ENCODE measurements around the gene SCG5.

DNA sequence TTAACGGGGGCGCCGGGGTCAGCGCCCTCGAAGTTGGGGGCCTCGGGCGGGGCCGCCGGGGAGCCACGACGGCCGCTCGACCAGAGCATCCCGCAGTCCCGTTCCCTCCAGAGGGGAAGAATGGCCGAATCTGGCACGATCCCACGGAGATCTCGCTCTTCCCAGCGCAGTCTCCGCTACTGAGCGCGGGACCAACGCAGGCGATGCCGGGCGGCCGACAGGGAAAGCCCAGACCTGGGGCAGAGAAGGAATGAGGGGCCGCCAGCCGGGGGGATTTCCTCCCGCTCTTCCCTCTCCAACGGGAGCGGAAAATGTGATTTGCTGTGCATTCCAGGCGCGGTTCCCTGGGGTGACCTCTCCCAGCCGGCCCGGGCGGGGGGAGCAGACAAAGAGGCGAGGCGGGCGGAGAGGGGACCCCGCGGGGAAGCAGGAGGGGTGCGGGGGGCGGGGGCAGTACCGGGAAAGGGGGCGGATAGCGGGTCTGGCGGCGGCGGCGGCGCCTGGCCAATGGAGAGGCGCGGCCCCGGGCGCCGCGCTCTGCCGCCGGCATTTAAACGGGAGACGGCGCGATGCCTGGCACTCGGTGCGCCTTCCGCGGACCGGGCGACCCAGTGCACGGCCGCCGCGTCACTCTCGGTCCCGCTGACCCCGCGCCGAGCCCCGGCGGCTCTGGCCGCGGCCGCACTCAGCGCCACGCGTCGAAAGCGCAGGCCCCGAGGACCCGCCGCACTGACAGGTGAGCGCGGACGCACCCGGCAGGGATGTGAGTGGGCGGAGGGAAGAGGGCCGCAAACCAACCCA is 76.1 kb downstream of the SCG5 start, which contains the start of gene GREM1:
- TF ChIP-seq, protein P1, sequence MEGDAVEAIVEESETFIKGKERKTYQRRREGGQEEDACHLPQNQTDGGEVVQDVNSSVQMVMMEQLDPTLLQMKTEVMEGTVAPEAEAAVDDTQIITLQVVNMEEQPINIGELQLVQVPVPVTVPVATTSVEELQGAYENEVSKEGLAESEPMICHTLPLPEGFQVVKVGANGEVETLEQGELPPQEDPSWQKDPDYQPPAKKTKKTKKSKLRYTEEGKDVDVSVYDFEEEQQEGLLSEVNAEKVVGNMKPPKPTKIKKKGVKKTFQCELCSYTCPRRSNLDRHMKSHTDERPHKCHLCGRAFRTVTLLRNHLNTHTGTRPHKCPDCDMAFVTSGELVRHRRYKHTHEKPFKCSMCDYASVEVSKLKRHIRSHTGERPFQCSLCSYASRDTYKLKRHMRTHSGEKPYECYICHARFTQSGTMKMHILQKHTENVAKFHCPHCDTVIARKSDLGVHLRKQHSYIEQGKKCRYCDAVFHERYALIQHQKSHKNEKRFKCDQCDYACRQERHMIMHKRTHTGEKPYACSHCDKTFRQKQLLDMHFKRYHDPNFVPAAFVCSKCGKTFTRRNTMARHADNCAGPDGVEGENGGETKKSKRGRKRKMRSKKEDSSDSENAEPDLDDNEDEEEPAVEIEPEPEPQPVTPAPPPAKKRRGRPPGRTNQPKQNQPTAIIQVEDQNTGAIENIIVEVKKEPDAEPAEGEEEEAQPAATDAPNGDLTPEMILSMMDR (IDR thresholded peaks at IDR 0.05), result no peak
- TF ChIP-seq POLR2AphosphoS5 (IDR thresholded peaks at IDR 0.05; ENCODE audit: low read depth, low read length), result no peak
- TF ChIP-seq YY1 (IDR thresholded peaks at IDR 0.05; ENCODE audit: low read depth), result no peak
- no peak for TF ChIP-seq JUND (IDR thresholded peaks at IDR 0.05)
- TF ChIP-seq EP300 (IDR thresholded peaks at IDR 0.05; ENCODE audit: borderline replicate concordance in 1 of 2, low read depth in 1 of 2, low read length in 1 of 2), result no peak
- peak; percentile 15; the same call in 1 of the 2 replicates for TF ChIP-seq SIN3A (IDR thresholded peaks at IDR 0.05; ENCODE audit: borderline replicate concordance, low read depth, low read length)
- TF ChIP-seq, protein P2, sequence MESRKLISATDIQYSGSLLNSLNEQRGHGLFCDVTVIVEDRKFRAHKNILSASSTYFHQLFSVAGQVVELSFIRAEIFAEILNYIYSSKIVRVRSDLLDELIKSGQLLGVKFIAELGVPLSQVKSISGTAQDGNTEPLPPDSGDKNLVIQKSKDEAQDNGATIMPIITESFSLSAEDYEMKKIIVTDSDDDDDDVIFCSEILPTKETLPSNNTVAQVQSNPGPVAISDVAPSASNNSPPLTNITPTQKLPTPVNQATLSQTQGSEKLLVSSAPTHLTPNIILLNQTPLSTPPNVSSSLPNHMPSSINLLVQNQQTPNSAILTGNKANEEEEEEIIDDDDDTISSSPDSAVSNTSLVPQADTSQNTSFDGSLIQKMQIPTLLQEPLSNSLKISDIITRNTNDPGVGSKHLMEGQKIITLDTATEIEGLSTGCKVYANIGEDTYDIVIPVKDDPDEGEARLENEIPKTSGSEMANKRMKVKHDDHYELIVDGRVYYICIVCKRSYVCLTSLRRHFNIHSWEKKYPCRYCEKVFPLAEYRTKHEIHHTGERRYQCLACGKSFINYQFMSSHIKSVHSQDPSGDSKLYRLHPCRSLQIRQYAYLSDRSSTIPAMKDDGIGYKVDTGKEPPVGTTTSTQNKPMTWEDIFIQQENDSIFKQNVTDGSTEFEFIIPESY (IDR thresholded peaks at IDR 0.05; ENCODE audit: borderline replicate concordance, low read depth), result no peak
- TF ChIP-seq SMC3 (IDR thresholded peaks at IDR 0.05; ENCODE audit: low read depth, low read length), result no peak
- no peak; the same call in 1 of the 2 replicates for TF ChIP-seq MAX (IDR thresholded peaks at IDR 0.05; ENCODE audit: low read depth)
- TF ChIP-seq, protein P3, sequence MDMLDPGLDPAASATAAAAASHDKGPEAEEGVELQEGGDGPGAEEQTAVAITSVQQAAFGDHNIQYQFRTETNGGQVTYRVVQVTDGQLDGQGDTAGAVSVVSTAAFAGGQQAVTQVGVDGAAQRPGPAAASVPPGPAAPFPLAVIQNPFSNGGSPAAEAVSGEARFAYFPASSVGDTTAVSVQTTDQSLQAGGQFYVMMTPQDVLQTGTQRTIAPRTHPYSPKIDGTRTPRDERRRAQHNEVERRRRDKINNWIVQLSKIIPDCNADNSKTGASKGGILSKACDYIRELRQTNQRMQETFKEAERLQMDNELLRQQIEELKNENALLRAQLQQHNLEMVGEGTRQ (IDR thresholded peaks at IDR 0.05; ENCODE audit: borderline replicate concordance, low read depth, low read length), result no peak
- TF ChIP-seq REST (IDR thresholded peaks at IDR 0.05; ENCODE audit: low read depth, low read length), result no peak

Data from SK-N-SH (cell line).